ENCODE data around the gene ZNF613. TPM values are rescaled to one million over a fixed set of nuclear protein-coding genes. Genes with fewer than 3 reads are reported as not detected.
"Not testable (repeated sequence)": the region's sequence is repeated elsewhere in the genome, so short reads cannot be mapped to it uniquely, and the experiment has no call there.

Gene ZNF613
- total and polyA plus RNA-seq, 2 of the 13 experiments (the other 11 are each of a cell fraction or from before 2014, with no cell fraction given): 3.6 to 8.3 TPM

- WGBS (ENCODE audit: low lambda C conversion rate): 25% methylated on average over 2 of the region's 3 CpGs
- H3K36me3 ChIP-seq (replicated peaks in 1 of 2; ENCODE audit: control insufficient read depth in 1 of 2, insufficient read depth in 2 of 2, low read length in 2 of 2); DNase-seq (ENCODE audit: low spot score); BruUV-seq (replicated peaks); H3K27me3 ChIP-seq (ENCODE audit: control insufficient read depth in 1 of 2, insufficient read depth in 2 of 2, low read length in 2 of 2); H2AFZ ChIP-seq (ENCODE audit: low read length); H3K9ac ChIP-seq (ENCODE audit: insufficient read depth, low read depth, low read length); CTCF ChIA-PET (ENCODE audit: low intra/inter-chr PET ratio, low total read pairs); POLR2A ChIA-PET; ATAC-seq; in situ Hi-C loops (cut with HindIII; ENCODE audit: extremely low pct_ligation_motif_present, low pct_unique_long_range_greater_than_20kb); H4K20me1 ChIP-seq (ENCODE audit: insufficient read depth, low read length); FAIRE-seq; H3K4me3 ChIP-seq (replicated peaks in 1 of 3; ENCODE audit: insufficient read depth in 1 of 3, low read depth in 2 of 3, low read length in 3 of 3); TF ChIP-seq SOX13 (IDR thresholded peaks at IDR 0.05): not testable (repeated sequence)
- TF ChIP-seq ARID5B (CRISPR knock-in tag; IDR thresholded peaks at IDR 0.05) (0 out of 2 replicates have a peak, but pooled peaks have one; percentile 26), PITX1 (CRISPR knock-in tag; IDR thresholded peaks at IDR 0.05) (peak; percentile 63; the same call in 1 of the 2 replicates), SOX13 (CRISPR knock-in tag; conservative IDR thresholded peaks at IDR 0.05 in 1 of 2, IDR thresholded peaks at IDR 0.05 in 1 of 2) (peak in 1 of 2 experiments; percentile 37; a peak in 1 of 4 replicates)
- Histone ChIP-seq H3K4me2 (ENCODE audit: low read depth, low read length) (peak overlapping the region; percentile 30; the same call in 1 of the 2 replicates), H3K27ac (ENCODE audit: extremely low read length, insufficient read depth, low read length) (peak overlapping the region; percentile 79), H3K79me2 (ENCODE audit: insufficient read depth, low read length) (peaks cover 38% of the 10 kb centered on the region), H3K4me1 (ENCODE audit: insufficient read depth, low read length) (peaks cover 32% of the 10 kb centered on the region), H3K9me3 (ENCODE audit: low read length) (peaks cover 22% of the 10 kb centered on the region)
- intact Hi-C loops (cut with micrococcal nuclease; ENCODE audit: unreplicated experiment): loop anchor here (2.0 kb wide), 1 partner anchor 21 kb away; the partner anchor contains the start of gene ZNF613
These were observed 21.6 kb upstream of the ZNF613 start for GRCh38 chr19:51905639-51906038.

DNA sequence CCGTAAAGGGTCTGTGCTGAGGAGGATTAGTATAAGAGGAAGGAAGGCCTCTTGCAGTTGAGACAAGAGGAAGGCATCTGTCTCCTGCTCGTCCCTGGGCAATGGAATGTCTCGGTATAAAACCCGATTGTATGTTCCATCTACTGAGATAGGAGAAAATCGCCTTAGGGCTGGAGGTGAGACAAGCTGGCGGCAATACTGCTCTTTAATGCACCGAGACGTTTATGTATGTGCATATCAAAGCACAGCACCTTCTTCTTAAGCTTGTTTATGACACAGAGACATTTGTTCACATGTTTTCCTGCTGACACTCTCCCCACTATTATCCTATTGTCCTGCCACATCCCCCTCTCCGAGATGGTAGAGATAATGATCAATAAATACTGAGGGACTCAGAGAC, 21.2 kb upstream of the ZNF613 start:
- H3K4me1 ChIP-seq (ENCODE audit: insufficient read depth, low read length): peaks cover 32% of the 10 kb centered on the region
- in situ Hi-C loops (cut with HindIII; ENCODE audit: extremely low pct_ligation_motif_present, low pct_unique_long_range_greater_than_20kb); POLR2A ChIA-PET; H4K20me1 ChIP-seq (ENCODE audit: insufficient read depth, low read length); H3K36me3 ChIP-seq (replicated peaks in 1 of 2; ENCODE audit: control insufficient read depth in 1 of 2, insufficient read depth in 2 of 2, low read length in 2 of 2); H3K27me3 ChIP-seq (ENCODE audit: control insufficient read depth in 1 of 2, insufficient read depth in 2 of 2, low read length in 2 of 2); H3K9ac ChIP-seq (ENCODE audit: insufficient read depth, low read depth, low read length); H3K4me2 ChIP-seq (ENCODE audit: low read depth, low read length); H3K4me3 ChIP-seq (replicated peaks in 1 of 3; ENCODE audit: insufficient read depth in 1 of 3, low read depth in 2 of 3, low read length in 3 of 3); ATAC-seq; DNase-seq (ENCODE audit: low spot score); H3K27ac ChIP-seq (ENCODE audit: extremely low read length, insufficient read depth, low read length); BruUV-seq (replicated peaks); CTCF ChIA-PET (ENCODE audit: low intra/inter-chr PET ratio, low total read pairs); H2AFZ ChIP-seq (ENCODE audit: low read length); intact Hi-C loops (cut with micrococcal nuclease; ENCODE audit: unreplicated experiment); FAIRE-seq: not testable (repeated sequence)
- 84% methylated on average over 9 of the region's 9 CpGs for WGBS (ENCODE audit: low lambda C conversion rate)
- peaks cover 21% of the 10 kb centered on the region for H3K9me3 ChIP-seq (ENCODE audit: low read length)
- peaks cover 33% of the 10 kb centered on the region for H3K79me2 ChIP-seq (ENCODE audit: insufficient read depth, low read length)

- DNase-seq (ENCODE audit: low spot score); intact Hi-C loops (cut with micrococcal nuclease; ENCODE audit: unreplicated experiment); H3K36me3 ChIP-seq (replicated peaks in 1 of 2; ENCODE audit: control insufficient read depth in 1 of 2, insufficient read depth in 2 of 2, low read length in 2 of 2); H4K20me1 ChIP-seq (ENCODE audit: insufficient read depth, low read length); in situ Hi-C loops (cut with HindIII; ENCODE audit: extremely low pct_ligation_motif_present, low pct_unique_long_range_greater_than_20kb); CTCF ChIA-PET (ENCODE audit: low intra/inter-chr PET ratio, low total read pairs); FAIRE-seq; H3K27ac ChIP-seq (ENCODE audit: extremely low read length, insufficient read depth, low read length); BruUV-seq (replicated peaks); H3K27me3 ChIP-seq (ENCODE audit: control insufficient read depth in 1 of 2, insufficient read depth in 2 of 2, low read length in 2 of 2); H2AFZ ChIP-seq (ENCODE audit: low read length); ATAC-seq; POLR2A ChIA-PET; H3K4me3 ChIP-seq (replicated peaks in 1 of 3; ENCODE audit: insufficient read depth in 1 of 3, low read depth in 2 of 3, low read length in 3 of 3); H3K9ac ChIP-seq (ENCODE audit: insufficient read depth, low read depth, low read length): not testable (repeated sequence)
- Histone ChIP-seq H3K9me3 (ENCODE audit: low read length) (peaks cover 28% of the 10 kb centered on the region), H3K4me1 (ENCODE audit: insufficient read depth, low read length) (peaks cover 28% of the 10 kb centered on the region), H3K79me2 (ENCODE audit: insufficient read depth, low read length) (peaks cover 16% of the 10 kb centered on the region), H3K4me2 (ENCODE audit: low read depth, low read length) (peak overlapping the region; percentile 29; the same call in 1 of the 2 replicates)
- 11% methylated on average over 5 of the region's 5 CpGs for WGBS (ENCODE audit: low lambda C conversion rate)
These were observed 19.3 kb upstream of the ZNF613 start for GRCh38 chr19:51907981-51908380.
